Measurements from ENCODE around the gene MTUS2.

Gene MTUS2

DNA sequence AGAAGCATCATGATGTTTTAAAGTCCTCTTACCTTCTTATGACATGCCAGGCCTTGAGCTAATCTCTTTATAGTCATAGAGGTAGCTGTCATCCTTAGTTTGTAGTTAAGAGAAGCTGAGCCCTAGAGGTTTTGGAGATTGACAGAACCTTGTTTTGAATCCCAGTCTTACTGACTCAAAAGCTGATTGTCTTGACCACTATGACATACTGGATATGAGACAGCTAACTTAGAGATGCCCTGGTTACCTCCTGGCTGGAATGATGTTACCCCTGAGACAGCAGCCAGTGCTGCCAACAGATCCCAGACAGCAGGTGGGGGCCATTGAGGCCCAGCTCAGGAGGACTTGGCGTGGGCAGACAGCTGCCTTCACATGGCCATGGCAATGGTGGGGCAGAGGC is 311.0 kb downstream of the MTUS2 start:
- TF ChIP-seq, protein P1, sequence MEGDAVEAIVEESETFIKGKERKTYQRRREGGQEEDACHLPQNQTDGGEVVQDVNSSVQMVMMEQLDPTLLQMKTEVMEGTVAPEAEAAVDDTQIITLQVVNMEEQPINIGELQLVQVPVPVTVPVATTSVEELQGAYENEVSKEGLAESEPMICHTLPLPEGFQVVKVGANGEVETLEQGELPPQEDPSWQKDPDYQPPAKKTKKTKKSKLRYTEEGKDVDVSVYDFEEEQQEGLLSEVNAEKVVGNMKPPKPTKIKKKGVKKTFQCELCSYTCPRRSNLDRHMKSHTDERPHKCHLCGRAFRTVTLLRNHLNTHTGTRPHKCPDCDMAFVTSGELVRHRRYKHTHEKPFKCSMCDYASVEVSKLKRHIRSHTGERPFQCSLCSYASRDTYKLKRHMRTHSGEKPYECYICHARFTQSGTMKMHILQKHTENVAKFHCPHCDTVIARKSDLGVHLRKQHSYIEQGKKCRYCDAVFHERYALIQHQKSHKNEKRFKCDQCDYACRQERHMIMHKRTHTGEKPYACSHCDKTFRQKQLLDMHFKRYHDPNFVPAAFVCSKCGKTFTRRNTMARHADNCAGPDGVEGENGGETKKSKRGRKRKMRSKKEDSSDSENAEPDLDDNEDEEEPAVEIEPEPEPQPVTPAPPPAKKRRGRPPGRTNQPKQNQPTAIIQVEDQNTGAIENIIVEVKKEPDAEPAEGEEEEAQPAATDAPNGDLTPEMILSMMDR (IDR thresholded peaks at IDR 0.05; ENCODE audit: low read depth, low read length): no peak
- no peak for DNase-seq (ENCODE audit: extremely low read depth, low read depth)

DNA sequence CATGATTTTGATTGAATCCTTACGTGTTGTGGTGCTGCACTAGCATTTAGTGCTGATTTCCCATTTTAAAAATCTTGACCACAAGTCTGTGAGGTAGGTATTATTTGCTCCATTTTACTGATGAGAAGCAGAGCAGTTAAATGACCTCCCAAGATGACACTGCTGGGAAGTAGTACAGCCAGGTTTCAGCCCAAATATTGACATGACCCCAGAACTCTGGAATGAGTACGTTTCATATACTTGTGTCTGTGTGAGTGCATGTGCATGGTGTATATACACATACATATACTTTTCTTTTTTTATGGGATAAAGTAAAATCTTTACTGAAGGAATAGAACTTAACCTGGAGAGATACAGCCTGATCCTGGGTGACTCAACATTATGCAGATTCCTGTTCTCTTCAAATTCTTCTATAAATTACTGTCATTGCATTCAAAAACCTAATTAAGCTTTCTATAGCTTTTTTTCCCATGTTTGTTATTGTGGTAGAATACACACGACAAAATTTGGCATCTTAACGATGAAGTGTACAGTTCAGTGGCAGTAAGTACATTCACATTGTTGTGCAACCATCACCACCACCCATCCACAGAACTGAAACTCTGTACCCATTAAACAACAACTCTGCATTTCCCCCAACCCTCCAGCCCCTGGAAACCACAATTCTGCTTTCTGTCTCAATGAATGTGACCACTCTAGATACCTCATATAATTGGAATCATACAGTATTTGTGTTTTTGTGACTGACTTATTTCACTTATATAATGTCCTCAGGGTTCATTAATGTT is 311.9 kb downstream of the MTUS2 start:
- TF ChIP-seq, protein P1 (IDR thresholded peaks at IDR 0.05; ENCODE audit: low read depth, low read length): no peak
- DNase-seq (ENCODE audit: extremely low read depth, low read depth): no peak

DNA sequence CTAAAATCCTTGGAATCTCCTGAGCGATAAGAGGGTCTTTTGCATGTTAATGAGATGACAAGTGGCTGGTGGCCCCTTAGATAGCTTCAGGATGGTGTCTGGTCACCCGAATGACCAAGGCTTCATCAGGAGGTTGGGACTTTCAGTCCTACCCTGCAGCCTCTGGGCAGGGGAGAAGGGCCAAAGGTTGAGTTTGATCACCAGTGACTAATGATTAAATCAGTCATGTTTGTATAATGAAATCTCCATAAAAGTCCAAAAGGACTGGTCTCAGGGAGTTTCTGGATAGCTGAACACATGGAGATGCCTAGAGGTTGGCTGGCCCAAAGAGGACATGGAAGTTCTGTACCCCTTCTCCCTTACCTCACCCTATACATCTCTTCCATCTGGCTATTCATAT is 316.2 kb downstream of the MTUS2 start:
- TF ChIP-seq, protein P1 (IDR thresholded peaks at IDR 0.05; ENCODE audit: low read depth, low read length): no peak
- DNase-seq (ENCODE audit: extremely low read depth, low read depth): no peak

DNA sequence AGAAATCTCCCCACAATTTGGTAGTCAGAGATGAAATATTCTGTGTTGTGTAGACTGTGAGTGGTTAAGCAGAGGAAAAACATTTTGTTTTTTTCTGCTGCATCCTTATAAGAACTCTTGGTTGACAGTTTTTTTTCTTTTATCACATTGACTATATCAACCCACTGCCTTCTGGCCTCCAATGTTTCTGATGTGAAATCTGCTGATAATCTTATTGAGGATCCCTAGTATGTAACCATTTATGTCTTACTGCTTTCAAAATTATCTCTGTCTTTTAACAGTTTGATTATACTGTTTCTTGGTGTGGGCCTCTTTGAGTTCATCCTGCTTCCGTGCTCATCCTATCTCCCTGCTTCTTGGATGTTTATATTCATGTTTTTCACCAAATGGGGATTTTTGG is 316.9 kb downstream of the MTUS2 start:
- TF ChIP-seq, protein P1 (IDR thresholded peaks at IDR 0.05; ENCODE audit: low read depth, low read length): no peak
- DNase-seq (ENCODE audit: extremely low read depth, low read depth): no peak

DNA sequence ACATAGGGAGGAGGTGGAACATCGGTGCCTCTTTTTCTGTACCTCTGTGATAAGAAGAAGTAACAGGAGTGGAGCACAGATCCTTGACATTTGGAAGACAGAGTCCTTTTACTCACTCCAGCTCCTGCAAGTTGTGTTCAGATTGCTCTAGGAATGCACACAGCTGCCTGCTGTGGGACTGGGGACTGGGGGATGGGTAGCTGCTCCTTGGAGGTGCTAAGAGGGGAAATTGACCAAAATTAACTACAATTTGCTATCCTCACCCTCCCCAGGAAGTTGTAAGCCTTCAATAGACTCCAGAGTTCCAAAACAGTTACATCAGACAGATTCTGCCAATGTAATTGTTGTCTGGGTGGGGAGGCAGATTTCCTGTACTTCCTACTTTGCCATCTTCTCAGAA is 317.9 kb downstream of the MTUS2 start:
- DNase-seq (ENCODE audit: extremely low read depth, low read depth): no peak
- TF ChIP-seq, protein P1 (IDR thresholded peaks at IDR 0.05; ENCODE audit: low read depth, low read length): no peak

DNA sequence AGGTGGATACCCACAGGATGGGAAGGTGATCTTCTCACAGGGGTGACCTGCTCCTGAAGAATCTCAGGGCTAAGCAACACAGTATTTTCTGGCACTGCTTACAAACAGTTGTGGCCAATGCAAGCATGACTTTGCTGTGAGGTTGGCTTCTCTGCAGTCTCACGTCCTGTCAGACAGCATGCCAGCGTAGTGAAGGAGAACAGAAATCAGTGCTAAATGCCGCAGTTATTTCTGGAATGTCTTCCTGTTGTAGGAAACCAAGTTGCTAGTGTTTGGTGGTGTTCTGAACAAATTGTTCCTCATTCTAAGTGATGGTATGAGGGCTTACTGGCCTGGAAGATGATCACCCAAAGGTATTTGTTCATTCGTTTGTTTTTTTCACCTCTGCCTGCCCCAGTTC is 320.1 kb downstream of the MTUS2 start:
- DNase-seq (ENCODE audit: extremely low read depth, low read depth): no peak
- TF ChIP-seq, protein P1 (IDR thresholded peaks at IDR 0.05; ENCODE audit: low read depth, low read length): no peak

DNA sequence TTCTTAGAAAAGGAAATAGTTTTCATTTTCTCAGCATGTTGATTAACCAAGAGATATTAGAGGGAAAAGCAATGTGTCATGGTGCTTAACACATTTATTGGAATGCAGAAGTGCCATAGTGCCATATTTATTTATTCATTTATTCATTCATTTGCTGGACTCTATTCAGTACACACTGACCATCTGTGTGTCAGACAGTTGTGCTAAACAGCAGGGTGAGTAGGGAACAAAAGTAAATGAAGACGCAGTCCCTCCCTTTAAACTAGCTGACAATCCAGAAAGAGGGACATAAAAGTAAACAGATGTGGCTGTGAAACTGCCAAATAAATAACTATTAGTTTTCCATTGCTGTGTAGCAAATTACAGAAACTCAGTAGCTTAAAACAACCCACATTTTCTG is 323.7 kb downstream of the MTUS2 start:
- TF ChIP-seq, protein P1 (IDR thresholded peaks at IDR 0.05; ENCODE audit: low read depth, low read length): no peak
- DNase-seq (ENCODE audit: extremely low read depth, low read depth): no peak

Measured in AG09319 (cell line).